GM12864 (cell line): ENCODE results near the gene ZNF784.

ENCODE experiments used
- DNase-seq: peaks from one replicate; pipeline ENCODE4 v3.0.0-alpha.2; 2011; ENCODE audit warnings: low read depth
- H3K4me3 ChIP-seq: 2 replicates; pipeline ENCODE4 v1.5.1; 2011; ENCODE audit warnings: mild to moderate bottlenecking, low read depth, low read length, control low read depth
- CTCF ChIP-seq: IDR thresholded peaks from 2 replicates; pipeline ENCODE4 v1.5.1; 2011; ENCODE audit warnings: low read depth, mild to moderate bottlenecking, moderate library complexity, low read length, control low read depth, inconsistent platforms; ENCODE audit errors: missing control alignments

ZNF784 gene

GRCh38 chr19:55620410-55621204, 3.8 kb downstream of the ZNF784 start:
- no peak overlapping the region for H3K4me3 ChIP-seq
- TF ChIP-seq CTCF, result no peak
- no peak for DNase-seq

GRCh38 chr19:55619286-55619685, 5.1 kb downstream of the ZNF784 start:
- no peak overlapping the region for H3K4me3 ChIP-seq
- DNase-seq, result no peak
- no peak for TF ChIP-seq CTCF

- no peak for TF ChIP-seq CTCF
- DNase-seq, result no peak
Observed at GRCh38 chr19:55618426-55618825, 5.9 kb downstream of the ZNF784 start.

GRCh38 chr19:55617426-55617825, 6.9 kb downstream of the ZNF784 start:
- TF ChIP-seq CTCF, result no peak
- H3K4me3 ChIP-seq, result no peak overlapping the region
- no peak for DNase-seq

More at GRCh38 chr19:55618426-55618825, 5.9 kb downstream of the ZNF784 start:
- no peak overlapping the region for H3K4me3 ChIP-seq

- no peak overlapping the region for H3K4me3 ChIP-seq
- TF ChIP-seq CTCF, result no peak
- DNase-seq, result no peak
Observed at GRCh38 chr19:55616395-55616875, 7.9 kb downstream of the ZNF784 start.

- no peak for DNase-seq
- no peak for TF ChIP-seq CTCF
Observed at GRCh38 chr19:55615543-55616394, 8.6 kb downstream of the ZNF784 start.

More at GRCh38 chr19:55615543-55616394, 8.6 kb downstream of the ZNF784 start:
- H3K4me3 ChIP-seq, result no peak overlapping the region
